MM.1S (cell line): ENCODE data around the gene CADPS.

ENCODE experiments used
- EZH2 ChIP-seq: fragments of 300-600 bp; sonication (generic); optimal IDR thresholded peaks from 2 replicates; pipeline ENCODE3; 2017; ENCODE audit warnings: low read depth, mild to moderate bottlenecking, antibody characterized with exemption, low read length, mixed read lengths
- EZH2phosphoT487 ChIP-seq: fragments of 300-600 bp; sonication (generic); IDR thresholded peaks from 2 replicates; pipeline ENCODE4 v1.6.1; 2018; ENCODE audit warnings: antibody characterized with exemption, low read length
- TF ChIP-seq, protein P1 (sequence below): fragments of 300-600 bp; sonication (generic); IDR thresholded peaks from 2 replicates; pipeline ENCODE4 v1.5.1; 2016; ENCODE audit warnings: antibody characterized with exemption, low read length, mixed read lengths

DNA sequence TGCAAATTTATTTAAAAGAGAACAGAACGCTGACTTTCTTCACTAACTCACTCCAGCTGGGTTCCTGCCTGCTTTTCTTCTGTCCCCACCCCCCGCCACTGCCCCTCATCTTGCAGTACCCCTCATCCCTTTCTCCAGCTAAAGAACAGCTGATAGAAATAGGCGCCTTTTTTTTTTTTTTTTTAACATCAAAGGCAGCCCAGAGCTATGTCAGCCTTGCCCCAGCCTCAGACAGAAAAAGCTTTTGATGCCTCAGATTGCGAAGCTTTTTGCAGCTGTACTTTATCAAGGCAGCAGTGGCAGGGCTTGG is 1.8 kb downstream of the CADPS start:
- TF ChIP-seq, protein P1, sequence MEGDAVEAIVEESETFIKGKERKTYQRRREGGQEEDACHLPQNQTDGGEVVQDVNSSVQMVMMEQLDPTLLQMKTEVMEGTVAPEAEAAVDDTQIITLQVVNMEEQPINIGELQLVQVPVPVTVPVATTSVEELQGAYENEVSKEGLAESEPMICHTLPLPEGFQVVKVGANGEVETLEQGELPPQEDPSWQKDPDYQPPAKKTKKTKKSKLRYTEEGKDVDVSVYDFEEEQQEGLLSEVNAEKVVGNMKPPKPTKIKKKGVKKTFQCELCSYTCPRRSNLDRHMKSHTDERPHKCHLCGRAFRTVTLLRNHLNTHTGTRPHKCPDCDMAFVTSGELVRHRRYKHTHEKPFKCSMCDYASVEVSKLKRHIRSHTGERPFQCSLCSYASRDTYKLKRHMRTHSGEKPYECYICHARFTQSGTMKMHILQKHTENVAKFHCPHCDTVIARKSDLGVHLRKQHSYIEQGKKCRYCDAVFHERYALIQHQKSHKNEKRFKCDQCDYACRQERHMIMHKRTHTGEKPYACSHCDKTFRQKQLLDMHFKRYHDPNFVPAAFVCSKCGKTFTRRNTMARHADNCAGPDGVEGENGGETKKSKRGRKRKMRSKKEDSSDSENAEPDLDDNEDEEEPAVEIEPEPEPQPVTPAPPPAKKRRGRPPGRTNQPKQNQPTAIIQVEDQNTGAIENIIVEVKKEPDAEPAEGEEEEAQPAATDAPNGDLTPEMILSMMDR, result no peak
- no peak for TF ChIP-seq EZH2
- no peak for TF ChIP-seq EZH2phosphoT487
